ENCODE results near the gene DAPK1.

GRCh38 chr9:87546704-87547103, 49.0 kb downstream of the DAPK1 start:
- TF ChIP-seq CTCF (IDR thresholded peaks at IDR 0.05) (no peak), POLR2A (IDR thresholded peaks at IDR 0.05) (no peak)

Measured in stomach (tissue), 4 donors.